Esophagus (tissue), 2 donors: ENCODE measurements around the gene EPB41L4A. TPM values are rescaled to one million over a fixed set of nuclear protein-coding genes. Genes with fewer than 3 reads are reported as not detected.

Experiments
- H3K27ac ChIP-seq, 2 donors: one replicate each; pipeline ENCODE4 v1.5.1; 2013; ENCODE audit warnings: low read depth in 2 of 2, mild to moderate bottlenecking in 2 of 2, inconsistent platforms in 1 of 2, low read length in 1 of 2, moderate library complexity in 1 of 2
- H3K27me3 ChIP-seq, 2 donors: one replicate each; pipeline ENCODE4 v1.6.1; 2013; ENCODE audit warnings: low read length in 2 of 2, control low read depth in 1 of 2, mild to moderate bottlenecking in 1 of 2; ENCODE audit not compliant: insufficient read depth in 2 of 2, control insufficient read depth in 1 of 2
- H3K36me3 ChIP-seq, 2 donors: one replicate each; pipeline ENCODE4 v1.6.1; 2013; ENCODE audit warnings: low read length in 1 of 2; ENCODE audit not compliant: control insufficient read depth in 2 of 2, insufficient read depth in 2 of 2
- H3K4me1 ChIP-seq, 2 donors: one replicate each; pipeline ENCODE4 v1.6.1; 2013; ENCODE audit warnings: low read length in 1 of 2; ENCODE audit not compliant: control insufficient read depth in 2 of 2, insufficient read depth in 2 of 2
- H3K4me3 ChIP-seq, 2 donors: one replicate each; pipeline ENCODE4 v1.5.1; 2013; ENCODE audit warnings: low read length in 2 of 2, mild to moderate bottlenecking in 2 of 2, low read depth in 1 of 2, moderate library complexity in 1 of 2
- H3K9me3 ChIP-seq, 2 donors: one replicate each; pipeline ENCODE4 v1.6.1; 2013; ENCODE audit warnings: mild to moderate bottlenecking in 2 of 2, low read depth in 1 of 2, low read length in 1 of 2, moderate library complexity in 1 of 2; ENCODE audit not compliant: control insufficient read depth in 2 of 2, insufficient read depth in 1 of 2
- WGBS, 2 donors: extraction: QIAGEN DNeasy Blood & Tissue Kit; methylation state at CpG; one replicate each; pipeline ENCODE4 v1.1.7; 2013; 5-methylcytosine and 5-hydroxymethylcytosine counted together
- polyA plus RNA-seq, 2 donors: library from polyadenylated mRNA; stranded (reverse); fragments of 200-250 nt; gene quantifications; one replicate each; pipeline ENCODE4 v1.2.3, GENCODE V29; 2013
- donor health status: healthy with polysubstance abuse.
- donor health status: Bipolar disorder and iron deficiency.

The EPB41L4A gene
- polyA plus RNA-seq, 2 donors, result 9.6 to 11.8 TPM

GRCh38 chr5:112124788-112125187 is 294.3 kb downstream of the EPB41L4A start:
- no peaks in the 10 kb centered on the region for H3K36me3 ChIP-seq
- H3K27ac ChIP-seq, result no peak overlapping the region
- no peaks in the 10 kb centered on the region for H3K4me1 ChIP-seq
- no peak overlapping the region for H3K4me3 ChIP-seq
- WGBS, 2 donors, result 56 to 62% methylated on average over 3 of the region's 3 CpGs
- no peaks in the 10 kb centered on the region for H3K27me3 ChIP-seq
- no peaks in the 10 kb centered on the region for H3K9me3 ChIP-seq

- 68 to 80% methylated on average over 2 of the region's 2 CpGs for WGBS, 2 donors
- no peaks in the 10 kb centered on the region for H3K36me3 ChIP-seq
- H3K4me1 ChIP-seq, result no peaks in the 10 kb centered on the region
- no peak overlapping the region for H3K27ac ChIP-seq
- peaks cover 0 to under 1% of the 10 kb centered on the region in 2 donors for H3K9me3 ChIP-seq
- H3K4me3 ChIP-seq, result no peak overlapping the region
- H3K27me3 ChIP-seq, result no peaks in the 10 kb centered on the region
Observed at GRCh38 chr5:112123086-112123485, 296.0 kb downstream of the EPB41L4A start.

GRCh38 chr5:112122353-112122752 is 296.7 kb downstream of the EPB41L4A start:
- H3K36me3 ChIP-seq, result no peaks in the 10 kb centered on the region
- WGBS, 2 donors, result 89 to 96% methylated on average over 3 of the region's 3 CpGs
- no peaks in the 10 kb centered on the region for H3K27me3 ChIP-seq
- H3K27ac ChIP-seq, result no peak overlapping the region
- no peak overlapping the region for H3K4me3 ChIP-seq
- no peaks in the 10 kb centered on the region for H3K4me1 ChIP-seq
- H3K9me3 ChIP-seq, result peaks cover 0 to 2% of the 10 kb centered on the region in 2 donors

GRCh38 chr5:112121258-112121657 is 297.8 kb downstream of the EPB41L4A start:
- 80 to 81% methylated on average over 3 of the region's 3 CpGs for WGBS, 2 donors
- Histone ChIP-seq H3K36me3 (no peaks in the 10 kb centered on the region), H3K9me3 (peaks cover 0 to 2% of the 10 kb centered on the region in 2 donors), H3K27ac (no peak overlapping the region), H3K27me3 (no peaks in the 10 kb centered on the region), H3K4me1 (no peaks in the 10 kb centered on the region), H3K4me3 (no peak overlapping the region)

- Histone ChIP-seq H3K27ac (no peak overlapping the region), H3K36me3 (no peaks in the 10 kb centered on the region), H3K27me3 (no peaks in the 10 kb centered on the region), H3K4me3 (no peak overlapping the region), H3K4me1 (no peaks in the 10 kb centered on the region), H3K9me3 (peaks cover 0 to 2% of the 10 kb centered on the region in 2 donors)
- 87 to 90% methylated on average over 2 of the region's 2 CpGs for WGBS, 2 donors
Observed at GRCh38 chr5:112119969-112120368, 299.1 kb downstream of the EPB41L4A start.

DNA sequence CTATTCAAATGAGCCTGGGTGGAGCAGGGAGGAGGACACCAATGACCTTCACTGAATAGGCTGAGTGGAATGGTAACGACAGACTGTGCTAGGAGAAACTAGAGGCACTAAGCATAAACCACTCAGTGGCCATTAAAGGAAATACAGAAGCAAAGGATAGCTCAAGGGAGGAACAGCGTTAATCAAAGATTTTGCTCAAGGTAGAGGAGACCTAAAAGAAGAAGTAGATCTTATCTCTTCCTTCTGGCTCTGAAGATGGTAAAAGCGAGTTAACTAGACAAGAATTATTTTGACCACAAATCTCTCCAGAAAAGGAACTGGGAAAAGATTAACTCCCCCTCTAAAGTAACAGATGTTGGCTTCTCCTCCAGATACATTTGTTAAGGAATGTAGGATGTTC is 299.6 kb downstream of the EPB41L4A start:
- Histone ChIP-seq H3K36me3 (no peaks in the 10 kb centered on the region), H3K4me3 (no peak overlapping the region), H3K4me1 (no peaks in the 10 kb centered on the region), H3K27me3 (no peaks in the 10 kb centered on the region), H3K27ac (no peak overlapping the region), H3K9me3 (peaks cover 0 to 2% of the 10 kb centered on the region in 2 donors)
- WGBS, 2 donors, result 71 to 73% methylated on average over 3 of the region's 3 CpGs

- Histone ChIP-seq H3K4me1 (no peaks in the 10 kb centered on the region), H3K9me3 (peaks cover 0 to 2% of the 10 kb centered on the region in 2 donors), H3K27ac (no peak overlapping the region), H3K4me3 (no peak overlapping the region), H3K36me3 (no peaks in the 10 kb centered on the region), H3K27me3 (no peaks in the 10 kb centered on the region)
- 38 to 48% methylated on average over 1 of the region's 1 CpG for WGBS, 2 donors
Observed at GRCh38 chr5:112117551-112117950, 301.5 kb downstream of the EPB41L4A start.

GRCh38 chr5:112116371-112116770 is 302.7 kb downstream of the EPB41L4A start:
- Histone ChIP-seq H3K4me3 (no peak overlapping the region), H3K9me3 (peaks cover 0 to 2% of the 10 kb centered on the region in 2 donors), H3K27ac (no peak overlapping the region), H3K36me3 (no peaks in the 10 kb centered on the region), H3K4me1 (no peaks in the 10 kb centered on the region), H3K27me3 (no peaks in the 10 kb centered on the region)

GRCh38 chr5:112113565-112113964 is 305.5 kb downstream of the EPB41L4A start:
- no peaks in the 10 kb centered on the region for H3K4me1 ChIP-seq
- 74 to 86% methylated on average over 2 of the region's 2 CpGs for WGBS, 2 donors
- peaks cover 0 to 2% of the 10 kb centered on the region in 2 donors for H3K9me3 ChIP-seq
- no peak overlapping the region for H3K4me3 ChIP-seq
- H3K27me3 ChIP-seq, result no peaks in the 10 kb centered on the region
- H3K27ac ChIP-seq, result no peak overlapping the region
- no peaks in the 10 kb centered on the region for H3K36me3 ChIP-seq
